Panc1 (cell line): Measurements from ENCODE around the gene ABI3BP.

Experiments used
- POLR2AphosphoS5 ChIP-seq: IDR thresholded peaks from 2 replicates; pipeline ENCODE4 v1.6.1; 2012; ENCODE audit warnings: mild to moderate bottlenecking, low read depth, low read length, moderate library complexity
- TF ChIP-seq, protein P1 (sequence below): fragments of 450-650 bp; IDR thresholded peaks from 2 replicates; pipeline ENCODE4 v1.5.1; 2017; ENCODE audit warnings: mild to moderate bottlenecking

- TF ChIP-seq, protein P1, sequence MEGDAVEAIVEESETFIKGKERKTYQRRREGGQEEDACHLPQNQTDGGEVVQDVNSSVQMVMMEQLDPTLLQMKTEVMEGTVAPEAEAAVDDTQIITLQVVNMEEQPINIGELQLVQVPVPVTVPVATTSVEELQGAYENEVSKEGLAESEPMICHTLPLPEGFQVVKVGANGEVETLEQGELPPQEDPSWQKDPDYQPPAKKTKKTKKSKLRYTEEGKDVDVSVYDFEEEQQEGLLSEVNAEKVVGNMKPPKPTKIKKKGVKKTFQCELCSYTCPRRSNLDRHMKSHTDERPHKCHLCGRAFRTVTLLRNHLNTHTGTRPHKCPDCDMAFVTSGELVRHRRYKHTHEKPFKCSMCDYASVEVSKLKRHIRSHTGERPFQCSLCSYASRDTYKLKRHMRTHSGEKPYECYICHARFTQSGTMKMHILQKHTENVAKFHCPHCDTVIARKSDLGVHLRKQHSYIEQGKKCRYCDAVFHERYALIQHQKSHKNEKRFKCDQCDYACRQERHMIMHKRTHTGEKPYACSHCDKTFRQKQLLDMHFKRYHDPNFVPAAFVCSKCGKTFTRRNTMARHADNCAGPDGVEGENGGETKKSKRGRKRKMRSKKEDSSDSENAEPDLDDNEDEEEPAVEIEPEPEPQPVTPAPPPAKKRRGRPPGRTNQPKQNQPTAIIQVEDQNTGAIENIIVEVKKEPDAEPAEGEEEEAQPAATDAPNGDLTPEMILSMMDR, result no peak
- no peak for TF ChIP-seq POLR2AphosphoS5
These were observed 272.8 kb downstream of the ABI3BP start for GRCh38 chr3:100720426-100720825.
